ENCODE measurements around the gene AGPAT1. TPM values are rescaled to one million over a fixed set of nuclear protein-coding genes. Genes with fewer than 3 reads are reported as not detected.

Gene AGPAT1
- total and polyA plus RNA-seq, 2 of the 13 experiments (the other 11 are each of a cell fraction or from before 2014, with no cell fraction given), result 51.3 to 139 TPM

DNA sequence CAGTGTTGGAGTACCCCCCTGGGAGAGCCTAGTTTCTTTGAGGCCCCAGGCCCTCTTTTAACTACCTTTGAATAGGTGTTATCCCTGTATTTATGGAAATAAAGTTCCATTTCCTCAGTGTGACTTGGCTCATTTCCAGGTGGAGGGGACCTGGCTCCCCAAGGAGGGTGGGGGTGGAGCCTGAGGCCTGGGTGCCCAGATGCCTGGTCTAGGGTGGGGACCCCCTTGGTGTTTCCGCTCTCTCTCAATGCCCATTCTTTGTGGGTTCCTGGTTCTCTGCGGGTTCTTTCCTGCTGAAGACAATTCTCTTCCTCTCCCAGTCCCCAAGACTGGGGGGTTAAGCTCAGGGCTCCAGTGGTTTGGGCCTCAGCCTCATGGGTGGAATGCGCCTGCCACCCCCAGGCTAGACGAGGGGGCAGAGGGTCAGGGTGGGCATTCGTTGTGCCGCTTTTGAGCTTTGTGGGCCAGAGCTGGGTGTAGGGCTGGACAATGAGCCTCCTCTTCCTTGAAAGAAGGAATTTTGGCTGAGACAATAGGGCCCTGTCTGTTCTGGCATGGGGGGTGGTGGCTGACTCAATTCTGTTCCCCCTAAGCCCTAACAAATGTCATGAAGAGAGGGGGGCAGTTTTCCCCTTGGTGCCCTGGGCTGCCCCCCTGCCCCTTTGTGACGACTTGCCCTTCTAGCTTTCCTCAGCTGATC is 12.2 kb downstream of the AGPAT1 start:
- ATAC-seq (no peak), FAIRE-seq (no peak), DNase-seq (ENCODE audit: low spot score) (no peak)
- Histone ChIP-seq H4K20me1 (ENCODE audit: insufficient read depth, low read length) (no peaks in the 10 kb centered on the region), H3K9me3 (ENCODE audit: low read length) (no peaks in the 10 kb centered on the region), H3K4me1 (ENCODE audit: insufficient read depth, low read length) (no peaks in the 10 kb centered on the region), H2AFZ (ENCODE audit: low read length) (no peak overlapping the region), H3K4me3 (replicated peaks in 1 of 3; ENCODE audit: insufficient read depth in 1 of 3, low read depth in 2 of 3, low read length in 3 of 3) (no peak overlapping the region), H3K4me2 (ENCODE audit: low read depth, low read length) (no peak overlapping the region), H3K27ac (ENCODE audit: extremely low read length, insufficient read depth, low read length) (no peak overlapping the region), H3K36me3 (replicated peaks in 1 of 2; ENCODE audit: control insufficient read depth in 1 of 2, insufficient read depth in 2 of 2, low read length in 2 of 2) (peaks cover 10 to 32% of the 10 kb centered on the region in 2 experiments), H3K27me3 (ENCODE audit: control insufficient read depth in 1 of 2, insufficient read depth in 2 of 2, low read length in 2 of 2) (no peaks in the 10 kb centered on the region), H3K79me2 (ENCODE audit: insufficient read depth, low read length) (no peaks in the 10 kb centered on the region), H3K9ac (ENCODE audit: insufficient read depth, low read depth, low read length) (no peak overlapping the region)
- ChIA-PET POLR2A (interaction anchor here (1.2 kb wide), 1 partner anchor 9 kb away, joined by 3 read pairs; no protein-coding TSS in a partner anchor), CTCF (ENCODE audit: low intra/inter-chr PET ratio, low total read pairs) (no interaction called here)
- in situ Hi-C loops (cut with HindIII; ENCODE audit: extremely low pct_ligation_motif_present, low pct_unique_long_range_greater_than_20kb), result no loop called here
- WGBS (ENCODE audit: low lambda C conversion rate), result over 99% methylated on average over 7 of the region's 7 CpGs
- TF ChIP-seq, protein P1, sequence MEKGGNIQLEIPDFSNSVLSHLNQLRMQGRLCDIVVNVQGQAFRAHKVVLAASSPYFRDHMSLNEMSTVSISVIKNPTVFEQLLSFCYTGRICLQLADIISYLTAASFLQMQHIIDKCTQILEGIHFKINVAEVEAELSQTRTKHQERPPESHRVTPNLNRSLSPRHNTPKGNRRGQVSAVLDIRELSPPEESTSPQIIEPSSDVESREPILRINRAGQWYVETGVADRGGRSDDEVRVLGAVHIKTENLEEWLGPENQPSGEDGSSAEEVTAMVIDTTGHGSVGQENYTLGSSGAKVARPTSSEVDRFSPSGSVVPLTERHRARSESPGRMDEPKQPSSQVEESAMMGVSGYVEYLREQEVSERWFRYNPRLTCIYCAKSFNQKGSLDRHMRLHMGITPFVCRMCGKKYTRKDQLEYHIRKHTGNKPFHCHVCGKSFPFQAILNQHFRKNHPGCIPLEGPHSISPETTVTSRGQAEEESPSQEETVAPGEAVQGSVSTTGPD (CRISPR knock-in tag; IDR thresholded peaks at IDR 0.05), result no peak
- no peak for TF ChIP-seq NFE2L2 (IDR thresholded peaks at IDR 0.05; ENCODE audit: low read length)
- TF ChIP-seq MAZ (IDR thresholded peaks at IDR 0.05; ENCODE audit: borderline replicate concordance, low read depth, low read length), result no peak
- TF ChIP-seq MAZ (CRISPR knock-in tag; IDR thresholded peaks at IDR 0.05; ENCODE audit: low read depth), result no peak
- TF ChIP-seq ZNF468 (CRISPR knock-in tag; IDR thresholded peaks at IDR 0.05), result no peak
- TF ChIP-seq FOXK2 (IDR thresholded peaks at IDR 0.05), result no peak
- TF ChIP-seq ZNF333 (CRISPR knock-in tag; IDR thresholded peaks at IDR 0.05; ENCODE audit: borderline replicate concordance), result no peak
- TF ChIP-seq KDM3A (CRISPR knock-in tag; IDR thresholded peaks at IDR 0.05; ENCODE audit: low read depth), result no peak
- TF ChIP-seq ZNF33A (CRISPR knock-in tag; IDR thresholded peaks at IDR 0.05; ENCODE audit: borderline replicate concordance), result no peak
- TF ChIP-seq ADNP (CRISPR knock-in tag; IDR thresholded peaks at IDR 0.05), result no peak
- TF ChIP-seq ZNF432 (CRISPR knock-in tag; IDR thresholded peaks at IDR 0.05; ENCODE audit: borderline replicate concordance), result no peak
- TF ChIP-seq POGZ (CRISPR knock-in tag; IDR thresholded peaks at IDR 0.05), result no peak
- no TSS peak for BruUV-seq (replicated peaks)
- intact Hi-C loops (cut with micrococcal nuclease; ENCODE audit: unreplicated experiment), result no loop called here
